K562 treated with DMSO at 1 percent for 24 hours (cell line): Measurements from ENCODE around the gene IL7R. TPM values are rescaled to one million over a fixed set of nuclear protein-coding genes. Genes with fewer than 3 reads are reported as not detected.

Source experiments
- total RNA-seq: library from RNA; unstranded; fragments of 300-600 nt; gene quantifications from 2 replicates; pipeline ENCODE4 v1.2.3, GENCODE V29; 2022; ENCODE audit warnings: low read depth; ENCODE audit not compliant: insufficient read depth

The IL7R gene
- total RNA-seq, result not detected in 2 replicates

GRCh38 chr5:35856765-35857351 lies at the start of gene IL7R:
IL7R (plus strand) TSS chr5:35856891; CDS start chr5:35856978, 87 bp downstream.

Other genes with a start within 250 kb of the IL7R start
- 0.22 and 0.94 TPM in 2 replicates for gene SPEF2, start 239.0 kb upstream of the IL7R start, total RNA-seq
- gene CAPSL, start 81.7 kb downstream of the IL7R start, total RNA-seq, result not detected in 2 replicates
- gene UGT3A1, start 134.5 kb downstream of the IL7R start, total RNA-seq, result not detected in 2 replicates
- gene UGT3A2, start 210.0 kb downstream of the IL7R start, total RNA-seq, result not detected in 2 replicates